IMR-90 (cell line): ENCODE results near the gene SLC66A3. TPM values are rescaled to one million over a fixed set of nuclear protein-coding genes. Genes with fewer than 3 reads are reported as not detected.

Source experiments
- ATAC-seq: fragments of 200-7000 bp; cut with Tn5 transposase; 2 replicates; pipeline ENCODE4 v1.9.1; 2020; ENCODE audit warnings: low read depth, mild to moderate bottlenecking, moderate library complexity
- BruUV-seq: library from RNA; stranded (reverse); fragments of 400-500 nt; replicated peaks from 2 replicates; lab custom pipeline; 2021; lab: Mats Ljungman, UMichigan
- CTCF ChIA-PET: fragments of 300-600 bp; formaldehyde crosslinking; extraction: SDS; loops from one replicate; lab custom pipeline; 2021; ENCODE audit warnings: antibody characterized with exemption; lab: Yijun Ruan, JAX
- POLR2A ChIA-PET: fragments of 300-600 bp; sonication (Branson Sonifier 250); formaldehyde crosslinking; loops from one replicate; lab custom pipeline; 2022; ENCODE audit warnings: antibody characterized with exemption; ENCODE audit not compliant: unreplicated experiment; lab: Charles Lee
- DNase-seq: peaks from one replicate; pipeline ENCODE4 v3.0.0; 2013
- H2AFZ ChIP-seq: replicated peaks from 2 replicates; pipeline ENCODE3; 2013; ENCODE audit warnings: low read length, mild to moderate bottlenecking; ENCODE audit not compliant: poor library complexity
- H2AK5ac ChIP-seq: 2 replicates; pipeline ENCODE4 v1.6.1; 2013; ENCODE audit warnings: low read depth, low read length, inconsistent platforms
- H2AK9ac ChIP-seq: replicated peaks from 2 replicates; pipeline ENCODE3; 2013; ENCODE audit warnings: mild to moderate bottlenecking, low read depth, low read length, moderate library complexity; ENCODE audit not compliant: poor library complexity
- H2BK120ac ChIP-seq: 2 replicates; pipeline ENCODE4 v1.6.1; 2013; ENCODE audit warnings: low read depth, low read length, inconsistent platforms
- H2BK15ac ChIP-seq: 3 replicates; pipeline ENCODE4 v1.6.1; 2013; ENCODE audit warnings: low read depth, low read length, inconsistent platforms
- H2BK20ac ChIP-seq: 2 replicates; pipeline ENCODE4 v1.6.1; 2013; ENCODE audit warnings: low read depth, mild to moderate bottlenecking, inconsistent platforms, low read length, moderate library complexity
- H2BK5ac ChIP-seq: 2 replicates; pipeline ENCODE4 v1.6.1; 2013; ENCODE audit warnings: mild to moderate bottlenecking, low read depth, low read length, inconsistent platforms; ENCODE audit not compliant: poor library complexity, severe bottlenecking
- H3K14ac ChIP-seq: replicated peaks from 2 replicates; pipeline ENCODE4 v1.6.1; 2013; ENCODE audit warnings: low read depth, low read length, inconsistent platforms
- H3K18ac ChIP-seq: 2 replicates; pipeline ENCODE4 v1.6.1; 2013; ENCODE audit warnings: low read depth, low read length, control low read depth
- H3K23ac ChIP-seq: 2 replicates; pipeline ENCODE4 v1.6.1; 2013; ENCODE audit warnings: low read depth, low read length, inconsistent platforms
- H3K27ac ChIP-seq: 2 replicates; pipeline ENCODE4 v1.5.1; 2013; ENCODE audit warnings: mild to moderate bottlenecking, control low read depth, low read length; ENCODE audit not compliant: insufficient read depth
- H3K27me3 ChIP-seq: 2 replicates; pipeline ENCODE4 v1.6.1; 2013; ENCODE audit warnings: low read length; ENCODE audit not compliant: control insufficient read depth, insufficient read depth
- H3K36me3 ChIP-seq: 2 replicates; pipeline ENCODE4 v1.6.1; 2013; ENCODE audit warnings: low read length, mixed read lengths; ENCODE audit not compliant: control insufficient read depth, insufficient read depth
- H3K4ac ChIP-seq: 2 replicates; pipeline ENCODE4 v1.6.1; 2013; ENCODE audit warnings: low read depth, low read length, inconsistent platforms
- H3K4me1 ChIP-seq: 2 replicates; pipeline ENCODE4 v1.6.1; 2013; ENCODE audit warnings: low read length, mixed read lengths; ENCODE audit not compliant: control insufficient read depth, insufficient read depth
- H3K4me2 ChIP-seq: 2 replicates; pipeline ENCODE4 v1.6.1; 2013; ENCODE audit warnings: low read depth, mild to moderate bottlenecking, control low read depth, low read length, moderate library complexity
- H3K4me3 ChIP-seq: 2 replicates; pipeline ENCODE4 v1.5.1; 2013; ENCODE audit warnings: low read depth, mild to moderate bottlenecking, control low read depth, low read length, moderate library complexity; ENCODE audit not compliant: insufficient read depth
- H3K56ac ChIP-seq: 2 replicates; pipeline ENCODE4 v1.6.1; 2013; ENCODE audit warnings: low read length, inconsistent platforms; ENCODE audit not compliant: insufficient read depth; ENCODE audit errors: extremely low read depth
- H3K79me1 ChIP-seq, 2 experiments: 2 replicates each; pipeline ENCODE4 v1.6.1; 2013; ENCODE audit warnings: low read length in 2 of 2, inconsistent platforms in 1 of 2, low read depth in 1 of 2
- H3K9ac ChIP-seq: 2 replicates; pipeline ENCODE4 v1.6.1; 2013; ENCODE audit warnings: low read depth, low read length, control low read depth
- H3K9me1 ChIP-seq: 2 replicates; pipeline ENCODE4 v1.6.1; 2013; ENCODE audit warnings: low read length, inconsistent platforms; ENCODE audit not compliant: insufficient read depth
- H3K9me3 ChIP-seq: 2 replicates; pipeline ENCODE4 v1.6.1; 2013; ENCODE audit warnings: low read length; ENCODE audit not compliant: control insufficient read depth, insufficient read depth
- H4K20me1 ChIP-seq: 2 replicates; pipeline ENCODE4 v1.6.1; 2013; ENCODE audit warnings: low read length, inconsistent platforms; ENCODE audit not compliant: insufficient read depth
- H4K5ac ChIP-seq: 2 replicates; pipeline ENCODE4 v1.6.1; 2013; ENCODE audit warnings: mild to moderate bottlenecking, low read depth, low read length, control low read depth
- H4K8ac ChIP-seq, 2 experiments: 2 replicates each; pipeline ENCODE4 v1.6.1; 2013; ENCODE audit warnings: low read depth in 2 of 2, low read length in 2 of 2, control low read depth in 1 of 2, inconsistent platforms in 1 of 2
- H4K91ac ChIP-seq: 2 replicates; pipeline ENCODE4 v1.6.1; 2013; ENCODE audit warnings: low read depth, low read length, inconsistent platforms; ENCODE audit not compliant: insufficient read depth
- BHLHE40 ChIP-seq: fragments of 150-350 bp; IDR thresholded peaks from 2 replicates; pipeline ENCODE4 v1.6.1; 2016; ENCODE audit warnings: mild to moderate bottlenecking, low read depth, low read length
- FOS ChIP-seq: fragments of 150-350 bp; IDR thresholded peaks from 2 replicates; pipeline ENCODE4 v1.6.1; 2016; ENCODE audit warnings: low read depth, low read length
- MAFK ChIP-seq: IDR thresholded peaks from 2 replicates; pipeline ENCODE4 v1.6.1; 2012; ENCODE audit warnings: low read depth, low read length, improper control_type of control experiment
- MAZ ChIP-seq: IDR thresholded peaks from 2 replicates; pipeline ENCODE4 v1.6.1; 2012; ENCODE audit warnings: low read depth, mild to moderate bottlenecking, low read length, improper control_type of control experiment, moderate library complexity, borderline replicate concordance
- NFE2L2 ChIP-seq: fragments of 150-350 bp; IDR thresholded peaks from 2 replicates; pipeline ENCODE4 v1.6.1; 2016; ENCODE audit warnings: low read depth, mild to moderate bottlenecking, low read length
- RAD21 ChIP-seq: IDR thresholded peaks from 2 replicates; pipeline ENCODE4 v1.6.1; 2012; ENCODE audit warnings: low read length, improper control_type of control experiment
- RFX5 ChIP-seq: IDR thresholded peaks from 2 replicates; pipeline ENCODE4 v1.8.0; 2012; ENCODE audit warnings: low read depth, mild to moderate bottlenecking, low read length, moderate library complexity
- SMC3 ChIP-seq: fragments of 150-350 bp; IDR thresholded peaks from 2 replicates; pipeline ENCODE4 v1.6.1; 2016; ENCODE audit warnings: low read depth, mild to moderate bottlenecking, antibody characterized with exemption, low read length, moderate library complexity
- WGBS, 2 experiments: methylation state at CpG; one replicate each; pipeline versions ENCODE4 v1.1.5 to v1.1.7; 2013; ENCODE audit warnings: missing lambda C conversion rate in 2 of 2; ENCODE audit not compliant: insufficient read length in 1 of 2; ENCODE audit errors: extremely low coverage in 2 of 2; 5-methylcytosine and 5-hydroxymethylcytosine counted together
- dilution Hi-C: fragments of 300-500 bp; cut with HindIII; formaldehyde crosslinking; loops from one replicate; pipeline ENCODE4 v1.14.3; 2018; ENCODE audit warnings: low sequenced_read_pairs; ENCODE audit not compliant: unreplicated experiment
- in situ Hi-C: fragments of 300-500 bp; cut with MboI; formaldehyde crosslinking; loops from 3 replicates; pipeline ENCODE4 v1.14.3; 2019; ENCODE audit warnings: low sequenced_read_pairs, inconsistent platforms, mixed read lengths
- intact Hi-C: fragments of 100-400 bp; cut with micrococcal nuclease; formaldehyde crosslinking; loops from 2 replicates; pipeline ENCODE4 v1.10.0; 2022
- polyA plus RNA-seq, 3 experiments: library from polyadenylated mRNA; depleted of rRNA; stranded (reverse); fragments of >200 nt; gene quantifications; 2 replicates each; pipeline ENCODE4 v1.2.3, GENCODE V29; 2012; ENCODE audit warnings: low replicate concordance in 1 of 3
- total RNA-seq: library from RNA; depleted of rRNA; stranded (reverse); fragments of >200 nt; gene quantifications from 2 replicates; pipeline ENCODE4 v1.2.3, GENCODE V29; 2012

Gene SLC66A3
- total and polyA plus RNA-seq, 2 of the 4 experiments (the other 2 are of a cell fraction) = 18.1 to 25.2 TPM

GRCh38 chr2:11146076-11146475 is 9.2 kb upstream of the SLC66A3 start:
- WGBS, 2 experiments = no CpG with 5 or more reads among the region's 3 CpGs
- H3K9me1 ChIP-seq = no peaks in the 10 kb centered on the region; the same call in 1 of the 2 replicates
- H3K79me1 ChIP-seq = no peaks in the 10 kb centered on the region
- no peak overlapping the region for H4K8ac ChIP-seq
- DNase-seq (no peak), ATAC-seq (no peak)
- H3K18ac ChIP-seq = no peak overlapping the region
- no peak overlapping the region for H3K23ac ChIP-seq
- H3K4me3 ChIP-seq = no peak overlapping the region
- H2AK9ac ChIP-seq = no peak overlapping the region
- H3K4me2 ChIP-seq = no peak overlapping the region
- no peak overlapping the region for H3K56ac ChIP-seq
- H4K20me1 ChIP-seq = no peaks in the 10 kb centered on the region
- no peak overlapping the region for H2BK20ac ChIP-seq
- intact Hi-C loops (no loop called here), dilution Hi-C loops (no loop called here), in situ Hi-C loops (loop anchor here (25.0 kb wide), 1 partner anchor 616 kb away; no protein-coding TSS in a partner anchor)
- no peaks in the 10 kb centered on the region for H3K36me3 ChIP-seq
- no peak overlapping the region for H2AK5ac ChIP-seq
- ChIA-PET POLR2A (no interaction called here), CTCF (no interaction called here)
- H2BK5ac ChIP-seq = no peak overlapping the region
- H3K9me3 ChIP-seq = peaks cover 9% of the 10 kb centered on the region
- H3K4me1 ChIP-seq = no peaks in the 10 kb centered on the region
- H2AFZ ChIP-seq = no peak overlapping the region
- H4K5ac ChIP-seq = no peak overlapping the region
- no peak overlapping the region for H3K14ac ChIP-seq
- no peak overlapping the region for H2BK15ac ChIP-seq
- H3K4ac ChIP-seq = no peak overlapping the region
- no peak overlapping the region for H3K27ac ChIP-seq
- H3K27me3 ChIP-seq = peaks cover 16% of the 10 kb centered on the region
- no peak overlapping the region for H4K91ac ChIP-seq
- no peak overlapping the region for H3K9ac ChIP-seq
- H2BK120ac ChIP-seq = no peak overlapping the region
- TF ChIP-seq RAD21 (no peak), NFE2L2 (no peak), MAZ (no peak), BHLHE40 (no peak), SMC3 (no peak), FOS (no peak), MAFK (no peak), RFX5 (no peak)
- no TSS peak for BruUV-seq
